ENCODE measurements around the gene ARID3B. TPM values are rescaled to one million over a fixed set of nuclear protein-coding genes. Genes with fewer than 3 reads are reported as not detected.

ARID3B gene
- total RNA-seq, 1 donor from 2014 or later = 15.2 TPM

- no peak for DNase-seq (ENCODE audit: extremely low spot score in 2 of 2)
- H3K4me3 ChIP-seq = no peak overlapping the region
- TF ChIP-seq POLR2AphosphoS5 (IDR thresholded peaks at IDR 0.05; ENCODE audit: insufficient read depth in 1 of 2, low read depth in 1 of 2) (no peak), POLR2A (IDR thresholded peaks at IDR 0.05) (no peak), CTCF (IDR thresholded peaks at IDR 0.05) (no peak)
- H3K9me3 ChIP-seq = no peaks in the 10 kb centered on the region
- H3K27ac ChIP-seq = no peak overlapping the region
- intact Hi-C loops (cut with DNase I) = loop anchor here (5.0 kb wide), 1 partner anchor 135 kb away; no protein-coding TSS in a partner anchor
- H3K27me3 ChIP-seq = no peaks in the 10 kb centered on the region
- H3K4me1 ChIP-seq = no peaks in the 10 kb centered on the region
- H3K36me3 ChIP-seq = peaks cover 0 to 67% of the 10 kb centered on the region in 2 donors
Measured at GRCh38 chr15:74632601-74633000, 91.6 kb downstream of the ARID3B start.

DNA sequence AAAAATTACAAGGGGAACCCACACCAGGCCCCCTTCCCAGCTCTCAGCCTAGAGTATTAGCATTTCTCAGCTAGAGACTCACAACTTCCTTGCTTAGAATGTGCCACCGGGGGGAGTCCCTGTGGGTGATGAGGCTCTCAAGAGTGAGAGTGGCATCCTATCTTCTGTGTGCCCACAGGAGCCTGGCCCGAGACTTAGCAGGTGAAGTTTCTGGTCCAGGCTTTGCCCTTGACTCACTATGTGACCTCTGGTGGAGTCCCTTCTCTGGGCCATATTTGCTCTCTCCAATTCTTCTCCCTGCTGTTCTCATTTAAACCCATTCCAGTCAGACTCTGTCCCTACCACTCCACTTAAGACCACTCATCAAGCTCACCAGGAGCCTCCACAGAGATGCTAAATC, 92.8 kb downstream of the ARID3B start:
- no peak overlapping the region for H3K27ac ChIP-seq
- no peak for DNase-seq (ENCODE audit: extremely low spot score in 2 of 2)
- no peak for TF ChIP-seq POLR2A (IDR thresholded peaks at IDR 0.05)
- TF ChIP-seq POLR2AphosphoS5 (IDR thresholded peaks at IDR 0.05; ENCODE audit: insufficient read depth in 1 of 2, low read depth in 1 of 2) = no peak
- no peak for TF ChIP-seq CTCF (IDR thresholded peaks at IDR 0.05)
- H3K36me3 ChIP-seq = peaks cover 0 to 55% of the 10 kb centered on the region in 2 donors
- H3K4me3 ChIP-seq = no peak overlapping the region
- intact Hi-C loops (cut with DNase I) = loop anchor here (5.0 kb wide), 1 partner anchor 134 kb away; no protein-coding TSS in a partner anchor
- H3K9me3 ChIP-seq = no peaks in the 10 kb centered on the region
- H3K4me1 ChIP-seq = no peaks in the 10 kb centered on the region
- no peaks in the 10 kb centered on the region for H3K27me3 ChIP-seq

GRCh38 chr15:74635228-74635627, 94.2 kb downstream of the ARID3B start:
- intact Hi-C loops (cut with DNase I) = no loop called here

GRCh38 chr15:74636984-74637383, 96.0 kb downstream of the ARID3B start:
- Histone ChIP-seq H3K36me3 (peaks cover 0 to 47% of the 10 kb centered on the region in 2 donors), H3K27ac (no peak overlapping the region), H3K9me3 (no peaks in the 10 kb centered on the region), H3K27me3 (no peaks in the 10 kb centered on the region), H3K4me1 (no peaks in the 10 kb centered on the region), H3K4me3 (no peak overlapping the region)
- TF ChIP-seq CTCF (IDR thresholded peaks at IDR 0.05) = no peak
- no peak for TF ChIP-seq POLR2A (IDR thresholded peaks at IDR 0.05)
- no peak for TF ChIP-seq POLR2AphosphoS5 (IDR thresholded peaks at IDR 0.05; ENCODE audit: insufficient read depth in 1 of 2, low read depth in 1 of 2)
- DNase-seq (ENCODE audit: extremely low spot score in 2 of 2) = no peak
- intact Hi-C loops (cut with DNase I) = no loop called here

More at GRCh38 chr15:74635228-74635627, 94.2 kb downstream of the ARID3B start:
- H3K9me3 ChIP-seq = no peaks in the 10 kb centered on the region
- no peak for DNase-seq (ENCODE audit: extremely low spot score in 2 of 2)
- no peaks in the 10 kb centered on the region for H3K4me1 ChIP-seq
- TF ChIP-seq CTCF (IDR thresholded peaks at IDR 0.05) = peak; percentile 58 to 82 (median 70)
- no peak for TF ChIP-seq POLR2A (IDR thresholded peaks at IDR 0.05)
- H3K27ac ChIP-seq = no peak overlapping the region
- peaks cover 0 to 51% of the 10 kb centered on the region in 2 donors for H3K36me3 ChIP-seq
- H3K4me3 ChIP-seq = no peak overlapping the region
- H3K27me3 ChIP-seq = no peaks in the 10 kb centered on the region

GRCh38 chr15:74641151-74641550, 100.1 kb downstream of the ARID3B start:
- intact Hi-C loops (cut with DNase I) = no loop called here
- DNase-seq (ENCODE audit: extremely low spot score in 2 of 2) = no peak
- Histone ChIP-seq H3K4me1 (peaks cover 22% of the 10 kb centered on the region), H3K9me3 (no peaks in the 10 kb centered on the region), H3K27ac (no peak overlapping the region), H3K4me3 (no peak overlapping the region), H3K27me3 (no peaks in the 10 kb centered on the region), H3K36me3 (peaks cover 0 to 22% of the 10 kb centered on the region in 2 donors)
- TF ChIP-seq CTCF (IDR thresholded peaks at IDR 0.05) (no peak), POLR2AphosphoS5 (IDR thresholded peaks at IDR 0.05; ENCODE audit: insufficient read depth in 1 of 2, low read depth in 1 of 2) (no peak), POLR2A (IDR thresholded peaks at IDR 0.05) (no peak)

All from vagina (tissue), 2 donors.